Activated CD4-positive, alpha-beta T cell treated with anti-CD3 and anti-CD28 coated beads, Interleukin-2, amount 10 ng/mL, durations not matched to agents 24 days and 14 days (primary cell): ENCODE results near the gene SNRPA1. TPM values are rescaled to one million over a fixed set of nuclear protein-coding genes. Genes with fewer than 3 reads are reported as not detected.

Experiments
- DNase-seq: peaks from one replicate; pipeline ENCODE4 v3.0.0; 2022
- H3K27ac Mint-ChIP-seq: one replicate; pipeline ENCODE4 v1.8.0; 2022; ENCODE audit warnings: mild to moderate bottlenecking, mixed read lengths
- H3K27me3 Mint-ChIP-seq: one replicate; pipeline ENCODE4 v1.8.0; 2022; ENCODE audit warnings: mixed read lengths
- H3K36me3 Mint-ChIP-seq: one replicate; pipeline ENCODE4 v1.8.0; 2022; ENCODE audit warnings: low read depth, mild to moderate bottlenecking, mixed read lengths
- H3K4me1 Mint-ChIP-seq: one replicate; pipeline ENCODE4 v1.8.0; 2021; ENCODE audit warnings: mixed read lengths
- H3K4me3 Mint-ChIP-seq: one replicate; pipeline ENCODE4 v1.8.0; 2022; ENCODE audit warnings: mild to moderate bottlenecking, moderate library complexity, mixed read lengths
- H3K9me3 Mint-ChIP-seq: one replicate; pipeline ENCODE4 v1.8.0; 2021; ENCODE audit warnings: mixed read lengths
- intact Hi-C: fragments of 100-400 bp; cut with micrococcal nuclease; formaldehyde crosslinking; loops from one replicate; pipeline ENCODE4 v1.15.1; 2023
- total RNA-seq: library from RNA; stranded (reverse); gene quantifications from 2 replicates; pipeline ENCODE4 v1.2.3, GENCODE V29; 2022

SNRPA1 gene
- total RNA-seq, 1 donor from 2014 or later: 210 TPM

DNA sequence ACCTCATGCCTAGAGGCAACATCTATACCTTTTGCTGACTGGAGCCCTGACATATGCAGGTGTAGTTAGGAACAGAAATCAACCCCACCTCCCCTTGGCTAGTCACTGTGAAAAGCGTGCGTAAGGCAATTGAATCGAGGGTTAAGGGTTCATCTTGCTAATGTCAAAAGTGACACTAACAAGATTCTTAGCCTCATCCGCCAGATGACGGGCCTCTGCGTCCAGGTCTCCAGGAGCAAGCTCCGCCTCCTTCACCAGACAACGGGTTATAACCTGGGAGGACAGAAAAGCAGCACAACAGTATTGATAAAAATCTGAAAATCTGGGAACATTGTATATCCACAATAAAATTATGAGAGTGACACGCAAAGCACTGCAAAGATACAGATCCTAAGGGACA, 22.5 kb downstream of the SNRPA1 start:
- peaks cover 22% of the 10 kb centered on the region for H3K4me1 Mint-ChIP-seq
- no peak overlapping the region for H3K4me3 Mint-ChIP-seq
- no peaks in the 10 kb centered on the region for H3K9me3 Mint-ChIP-seq
- H3K36me3 Mint-ChIP-seq: peaks cover 53% of the 10 kb centered on the region
- intact Hi-C loops: loop anchor here (10.0 kb wide), 1 partner anchor 928 kb away; the partner anchor contains the start of gene ADAMTS17
- no peak overlapping the region for H3K27ac Mint-ChIP-seq
- no peak for DNase-seq
- H3K27me3 Mint-ChIP-seq: no peaks in the 10 kb centered on the region

DNA sequence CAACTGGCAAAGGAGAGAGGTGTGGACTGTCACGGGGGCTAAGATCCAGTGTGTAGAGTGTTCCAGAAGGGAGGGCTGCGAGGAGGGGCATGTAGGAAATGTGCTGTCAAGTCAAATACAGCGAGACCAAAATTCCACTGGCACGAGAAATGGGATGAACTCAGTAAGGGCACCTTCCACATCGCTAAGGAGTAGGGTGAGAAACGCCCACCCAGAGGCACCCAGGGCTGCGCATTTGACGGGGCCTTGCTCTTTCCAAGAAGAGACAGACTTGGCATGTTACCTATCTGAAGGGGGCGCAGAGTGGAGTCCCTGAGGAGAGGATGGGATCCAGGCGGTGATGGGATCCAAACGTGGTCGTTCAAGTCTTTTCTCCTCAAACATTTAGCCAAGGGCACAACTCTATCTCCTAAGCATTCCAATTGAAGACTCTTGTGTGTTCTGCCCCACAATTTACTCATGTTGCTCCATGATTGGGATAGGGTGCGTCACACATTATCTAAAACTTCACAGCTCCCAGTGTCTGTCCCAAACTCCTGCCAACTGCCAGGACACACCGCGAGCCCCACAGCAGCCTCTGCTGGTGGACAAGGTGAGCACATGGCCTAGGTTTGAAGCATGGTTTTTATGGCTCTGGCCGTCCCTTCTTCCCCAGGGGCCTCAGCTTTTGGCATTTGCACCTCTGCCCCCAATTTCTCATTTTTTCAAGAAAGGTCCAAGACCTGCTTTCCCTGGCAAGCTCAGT, 25.4 kb downstream of the SNRPA1 start:
- Mint-ChIP-seq H3K4me3 (no peak overlapping the region), H3K27me3 (no peaks in the 10 kb centered on the region), H3K9me3 (no peaks in the 10 kb centered on the region), H3K27ac (no peak overlapping the region), H3K4me1 (peaks cover 9% of the 10 kb centered on the region), H3K36me3 (peaks cover 44% of the 10 kb centered on the region)
- DNase-seq: no peak
- intact Hi-C loops: loop anchor here (10.0 kb wide), 1 partner anchor 925 kb away; the partner anchor contains the start of gene ADAMTS17

DNA sequence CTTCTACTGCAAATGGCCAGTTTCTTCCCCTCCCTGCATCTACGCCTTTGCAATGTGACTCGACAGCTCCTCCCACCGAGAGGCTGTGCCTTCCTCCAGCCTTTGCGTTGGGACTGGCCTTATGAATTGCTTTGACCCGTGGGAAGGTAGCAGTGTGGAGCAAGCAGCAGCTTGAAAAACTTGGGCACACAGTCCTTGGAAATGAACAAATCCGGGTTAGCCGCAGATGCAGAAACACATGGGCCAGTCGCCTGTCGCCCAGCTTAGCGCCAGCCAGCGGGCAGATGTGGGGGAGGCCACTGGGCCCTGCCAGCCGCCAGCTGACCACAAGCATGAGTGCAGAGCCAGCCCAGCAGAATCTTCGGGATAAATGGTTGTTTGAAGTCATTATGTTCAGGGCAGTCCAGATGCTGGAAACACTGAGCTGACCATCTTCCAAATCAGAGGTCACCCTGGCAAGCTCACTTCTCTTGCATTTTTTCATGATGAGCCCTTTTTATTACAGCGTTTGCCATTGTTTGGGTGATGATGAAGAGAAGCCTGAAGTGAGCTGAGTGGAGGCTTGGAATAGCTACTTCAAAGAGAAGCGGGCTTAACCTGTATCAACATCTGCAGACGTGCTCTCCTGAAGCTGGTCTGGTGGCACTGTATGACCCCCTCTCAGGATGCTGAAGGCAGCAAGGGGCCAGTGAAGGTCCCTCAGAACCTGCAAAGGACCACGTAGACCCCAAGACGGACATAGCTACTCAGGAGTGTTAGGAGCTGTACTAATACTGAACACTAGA, 27.5 kb downstream of the SNRPA1 start:
- H3K27me3 Mint-ChIP-seq: no peaks in the 10 kb centered on the region
- no peak overlapping the region for H3K27ac Mint-ChIP-seq
- H3K9me3 Mint-ChIP-seq: no peaks in the 10 kb centered on the region
- intact Hi-C loops: no loop called here
- DNase-seq: no peak
- H3K36me3 Mint-ChIP-seq: peaks cover 25% of the 10 kb centered on the region
- H3K4me3 Mint-ChIP-seq: no peak overlapping the region
- peaks cover 7% of the 10 kb centered on the region for H3K4me1 Mint-ChIP-seq

DNA sequence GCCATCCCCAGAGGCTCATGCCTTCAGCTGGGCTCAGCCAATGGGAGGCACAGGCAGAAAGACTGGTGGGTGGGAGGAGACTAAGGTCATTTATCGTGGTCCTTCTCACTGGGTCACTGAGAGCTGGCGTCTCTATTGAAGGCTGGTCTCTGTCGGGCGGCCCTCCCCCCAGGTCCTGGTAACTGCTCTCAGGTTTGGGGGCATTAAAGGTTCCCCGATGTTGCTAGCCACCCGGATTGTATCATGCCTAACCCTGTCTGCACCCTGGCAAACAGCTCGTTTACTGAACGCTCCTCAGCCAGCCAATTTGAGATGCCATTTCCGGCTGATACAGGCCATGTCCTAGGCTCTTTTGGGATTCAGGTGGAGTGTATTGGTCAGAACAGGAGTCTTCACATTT, 28.3 kb downstream of the SNRPA1 start:
- Mint-ChIP-seq H3K4me3 (no peak overlapping the region), H3K36me3 (peaks cover 19% of the 10 kb centered on the region), H3K9me3 (no peaks in the 10 kb centered on the region), H3K27ac (no peak overlapping the region), H3K4me1 (peaks cover 7% of the 10 kb centered on the region), H3K27me3 (peaks cover 4% of the 10 kb centered on the region)
- DNase-seq: no peak
- intact Hi-C loops: no loop called here

DNA sequence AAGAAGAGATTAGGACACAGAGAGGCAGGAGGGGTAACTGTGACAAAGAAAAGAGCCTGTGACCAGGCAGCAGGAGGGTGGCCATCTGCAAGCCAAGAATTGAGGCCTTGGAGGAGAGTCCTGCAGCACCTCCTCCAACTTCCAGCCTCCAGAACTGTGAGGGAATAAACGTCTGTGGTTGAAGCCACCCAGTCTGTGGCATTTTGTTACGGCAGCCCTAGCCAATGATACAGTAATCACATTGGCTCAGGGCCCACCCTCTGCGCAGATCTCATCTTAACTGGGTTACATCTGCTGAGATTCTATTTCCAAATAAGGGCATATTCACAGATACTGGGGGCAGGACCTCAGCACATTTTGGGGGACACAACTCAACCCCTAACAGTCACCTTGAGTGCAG, 29.0 kb downstream of the SNRPA1 start:
- Mint-ChIP-seq H3K36me3 (peaks cover 12% of the 10 kb centered on the region), H3K4me3 (no peak overlapping the region), H3K27me3 (peaks cover 7% of the 10 kb centered on the region), H3K4me1 (peaks cover 4% of the 10 kb centered on the region), H3K9me3 (no peaks in the 10 kb centered on the region), H3K27ac (no peak overlapping the region)
- DNase-seq: no peak
- intact Hi-C loops: no loop called here

DNA sequence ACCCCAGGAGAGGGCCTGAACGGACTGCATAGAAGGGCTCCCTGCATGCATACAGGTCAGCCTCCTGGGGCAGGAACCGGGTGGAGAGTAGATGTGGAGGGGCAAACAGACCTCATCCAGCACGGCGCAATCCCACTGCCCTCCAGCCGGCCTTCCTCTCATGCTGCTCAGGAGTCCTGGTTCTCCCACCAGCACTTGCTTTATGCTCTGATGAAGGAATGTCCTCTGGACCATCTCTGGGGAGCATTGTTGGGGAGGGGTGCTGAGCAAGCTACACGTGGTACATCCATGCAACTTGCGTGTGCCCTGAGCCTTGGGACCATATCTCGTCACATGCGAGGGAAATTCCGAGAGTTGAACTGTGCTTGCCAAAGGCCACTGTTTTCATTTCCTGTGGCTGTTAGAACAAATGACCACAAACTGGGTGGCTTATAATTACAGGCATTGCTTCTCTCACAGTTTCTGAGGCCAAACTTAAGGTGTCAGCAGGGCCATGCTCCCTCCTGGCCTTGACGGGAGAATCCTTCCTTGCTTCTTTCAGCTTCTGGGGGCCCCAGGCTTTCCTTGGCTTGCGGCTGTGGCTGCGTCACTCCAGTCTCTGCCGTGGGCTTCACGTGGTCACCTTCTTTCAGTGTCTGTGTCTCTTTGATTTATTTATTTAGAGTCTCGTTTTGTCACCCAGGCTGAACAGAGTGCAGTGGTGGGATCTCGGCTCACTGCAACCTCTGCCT, 30.0 kb downstream of the SNRPA1 start:
- Mint-ChIP-seq H3K27me3 (peaks cover 7% of the 10 kb centered on the region), H3K4me3 (no peak overlapping the region), H3K27ac (no peak overlapping the region)

DNA sequence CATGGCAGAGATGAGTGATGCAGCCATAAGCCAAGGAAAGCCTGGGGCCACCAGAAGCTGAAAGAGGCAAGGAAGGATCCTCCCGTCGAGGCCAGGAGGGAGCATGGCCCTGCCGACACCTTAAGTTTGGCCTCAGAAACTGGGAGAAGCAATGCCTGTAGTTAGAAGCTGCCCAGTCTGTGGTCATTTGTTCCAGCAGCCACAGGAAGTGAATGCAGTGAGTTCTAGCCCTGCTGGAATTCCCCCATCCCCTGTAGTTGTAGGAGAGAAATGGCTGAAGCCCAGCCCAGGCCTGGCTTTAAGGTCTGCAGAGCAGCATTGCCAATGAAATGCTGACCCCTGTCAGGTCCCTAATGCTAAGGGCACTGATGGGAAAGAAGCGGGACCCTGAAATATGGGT, 31.0 kb downstream of the SNRPA1 start:
- no peak for DNase-seq
- H3K4me1 Mint-ChIP-seq: peaks cover 4% of the 10 kb centered on the region
- peaks cover 2% of the 10 kb centered on the region for H3K36me3 Mint-ChIP-seq
- intact Hi-C loops: no loop called here
- H3K9me3 Mint-ChIP-seq: no peaks in the 10 kb centered on the region
- H3K27ac Mint-ChIP-seq: no peak overlapping the region
- H3K27me3 Mint-ChIP-seq: peaks cover 12% of the 10 kb centered on the region
- H3K4me3 Mint-ChIP-seq: no peak overlapping the region

More for the DNA sequence above, 30.0 kb downstream of the SNRPA1 start:
- peaks cover 7% of the 10 kb centered on the region for H3K36me3 Mint-ChIP-seq
- DNase-seq: no peak
- H3K4me1 Mint-ChIP-seq: peaks cover 4% of the 10 kb centered on the region
- intact Hi-C loops: no loop called here
- no peaks in the 10 kb centered on the region for H3K9me3 Mint-ChIP-seq

DNA sequence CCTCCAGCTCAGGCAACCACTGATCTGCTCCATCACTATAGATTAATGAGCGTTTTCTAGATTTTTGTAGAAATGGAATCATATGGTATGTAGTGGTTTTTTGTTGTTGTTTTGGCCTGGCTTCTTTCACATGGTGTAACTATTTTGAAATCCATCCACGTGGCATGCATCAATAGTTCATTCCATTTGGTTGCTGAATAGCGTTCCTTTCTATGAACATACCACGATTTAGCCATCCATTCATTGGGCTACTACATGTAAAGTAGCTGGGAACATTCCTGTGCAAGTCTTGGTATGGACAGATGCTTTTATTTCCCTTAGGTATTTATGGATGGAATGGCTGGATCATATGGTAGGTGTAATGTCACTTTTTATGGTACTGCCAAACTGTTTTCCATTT, 32.5 kb downstream of the SNRPA1 start:
- Mint-ChIP-seq H3K4me3 (no peak overlapping the region), H3K36me3 (no peaks in the 10 kb centered on the region), H3K27ac (no peak overlapping the region), H3K4me1 (peaks cover 8% of the 10 kb centered on the region), H3K9me3 (no peaks in the 10 kb centered on the region), H3K27me3 (peaks cover 19% of the 10 kb centered on the region)
- no peak for DNase-seq
- intact Hi-C loops: no loop called here

DNA sequence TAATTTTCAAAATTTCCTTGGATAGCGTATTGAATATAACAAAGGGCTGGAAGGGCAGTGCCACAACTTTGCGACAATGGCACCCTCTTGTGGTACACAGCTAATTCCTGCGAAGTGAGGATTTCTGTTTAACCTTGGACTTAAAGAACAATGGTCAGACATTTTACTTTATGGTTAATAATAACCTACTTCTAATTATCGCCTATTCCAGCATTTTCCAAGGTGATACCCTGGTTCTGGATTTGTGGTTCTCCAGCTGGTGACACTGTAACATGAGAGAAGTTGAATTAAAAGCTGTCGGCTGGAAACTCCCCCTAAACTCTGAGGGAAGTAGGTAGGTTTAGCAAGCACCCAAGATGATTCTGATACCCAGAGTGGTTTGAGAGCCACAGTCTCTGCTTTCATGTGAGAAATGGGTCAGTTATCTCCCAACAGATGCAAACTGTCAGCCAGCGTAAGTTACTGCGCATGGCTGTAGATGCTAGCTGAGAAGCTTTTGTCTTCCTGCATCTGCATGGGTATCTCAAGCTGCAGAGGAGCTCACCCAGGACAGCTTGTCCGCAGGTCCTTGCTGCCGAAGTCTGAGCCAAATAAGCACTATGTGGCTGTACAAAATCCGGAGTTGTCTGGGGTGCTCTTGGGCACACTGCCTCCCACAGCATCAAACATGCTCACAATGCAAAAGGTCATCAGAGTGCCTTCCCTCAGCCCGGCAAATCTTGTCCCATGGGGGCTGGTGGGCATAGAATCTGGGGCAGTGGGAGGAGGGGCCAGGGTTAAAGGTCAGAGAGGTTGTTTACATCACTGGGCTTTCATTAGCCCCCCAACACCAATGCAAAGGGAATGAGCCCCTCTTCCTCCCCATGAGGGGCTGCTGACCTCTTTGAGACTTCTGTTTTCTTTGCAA, 36.6 kb downstream of the SNRPA1 start:
- H3K9me3 Mint-ChIP-seq: no peaks in the 10 kb centered on the region
- peak; percentile 87 for DNase-seq
- H3K27ac Mint-ChIP-seq: no peak overlapping the region
- H3K4me1 Mint-ChIP-seq: peaks cover 25% of the 10 kb centered on the region
- intact Hi-C loops: loop anchor here (1.0 to 5.0 kb wide), 4 partner anchors 18 to 341 kb away; partner anchors contain the start of genes LRRK1 and SELENOS
- H3K36me3 Mint-ChIP-seq: no peaks in the 10 kb centered on the region
- no peak overlapping the region for H3K4me3 Mint-ChIP-seq
- H3K27me3 Mint-ChIP-seq: peaks cover 19% of the 10 kb centered on the region

DNA sequence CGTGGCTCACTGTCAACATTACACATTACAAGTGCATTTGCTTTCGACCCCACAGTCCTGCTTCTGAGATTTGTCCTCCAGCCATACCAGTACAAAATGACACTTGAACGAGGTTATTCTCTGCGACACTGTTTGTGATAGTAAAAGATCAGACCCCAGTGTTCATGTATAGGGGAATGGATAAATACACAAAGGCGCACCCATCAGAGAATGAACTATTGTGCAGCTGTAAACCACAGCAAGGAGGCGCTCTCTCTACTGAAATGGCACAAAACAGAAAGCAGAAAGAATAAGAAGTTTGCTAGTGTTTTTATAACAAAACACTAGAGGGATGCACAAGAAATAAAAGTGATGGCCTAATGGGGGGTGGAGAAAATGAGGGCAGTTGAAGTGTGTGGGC, 38.3 kb downstream of the SNRPA1 start:
- intact Hi-C loops: loop anchor here (5.0 kb wide), 1 partner anchor 339 kb away; the partner anchor contains the start of gene LRRK1

DNA sequence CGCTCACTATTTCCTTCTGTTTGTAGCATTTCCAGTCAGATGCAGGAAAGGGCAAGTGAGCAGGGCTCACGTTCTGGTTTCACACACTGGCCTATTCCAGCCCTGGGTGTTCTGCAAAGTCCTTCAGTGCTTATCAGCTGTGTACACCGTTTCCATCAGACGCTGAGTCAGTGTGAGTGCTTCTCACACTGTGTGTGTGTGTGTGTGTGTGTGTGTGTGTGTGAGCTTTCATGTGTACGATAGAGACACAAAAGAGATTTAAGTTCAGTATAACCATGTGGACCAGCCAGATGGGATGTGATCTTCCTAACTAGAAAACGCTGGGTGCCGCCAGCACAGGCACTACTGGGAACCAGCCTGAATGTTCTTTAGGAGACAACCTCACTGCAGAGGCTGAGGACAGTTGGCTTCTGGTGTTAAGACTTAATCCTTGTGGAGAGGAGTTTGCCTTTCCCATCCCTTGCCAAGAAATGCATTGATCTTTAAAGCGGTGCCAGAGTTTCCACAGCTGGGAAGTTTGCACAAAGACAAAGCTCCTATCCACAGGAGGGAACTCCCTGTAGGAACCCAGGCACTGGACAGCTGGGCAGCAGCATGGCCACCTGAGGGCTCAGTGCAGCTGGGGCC, 39.3 kb downstream of the SNRPA1 start:
- H3K36me3 Mint-ChIP-seq: peaks cover 1% of the 10 kb centered on the region
- H3K27ac Mint-ChIP-seq: no peak overlapping the region
- peaks cover 34% of the 10 kb centered on the region for H3K4me1 Mint-ChIP-seq
- no peaks in the 10 kb centered on the region for H3K9me3 Mint-ChIP-seq
- no peak for DNase-seq
- intact Hi-C loops: loop anchor here (5.0 kb wide), 1 partner anchor 338 kb away; the partner anchor contains the start of gene LRRK1
- no peak overlapping the region for H3K4me3 Mint-ChIP-seq
- peaks cover 12% of the 10 kb centered on the region for H3K27me3 Mint-ChIP-seq

More for the DNA sequence above, 38.3 kb downstream of the SNRPA1 start:
- Mint-ChIP-seq H3K9me3 (no peaks in the 10 kb centered on the region), H3K4me1 (peaks cover 34% of the 10 kb centered on the region), H3K27me3 (peaks cover 15% of the 10 kb centered on the region), H3K36me3 (no peaks in the 10 kb centered on the region), H3K4me3 (no peak overlapping the region), H3K27ac (no peak overlapping the region)
- DNase-seq: peak; percentile 75

DNA sequence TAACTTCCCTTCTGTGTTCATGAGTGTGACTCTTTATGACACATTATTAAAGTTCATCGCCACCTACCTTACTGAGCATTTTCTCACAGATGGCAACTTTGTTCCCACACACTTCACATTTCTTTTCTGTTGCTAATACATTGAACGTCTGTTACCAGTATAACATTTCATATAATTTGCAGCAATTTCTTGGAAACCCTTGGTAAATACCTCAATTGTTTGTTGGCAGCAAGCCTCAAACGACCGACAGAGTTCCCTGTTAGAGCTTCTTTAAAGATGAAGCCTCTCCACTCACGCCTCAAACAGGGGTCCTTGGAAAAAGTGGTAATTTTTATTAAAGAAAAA, 40.0 kb downstream of the SNRPA1 start:
- Mint-ChIP-seq H3K4me1 (peaks cover 38% of the 10 kb centered on the region), H3K27ac (no peak overlapping the region), H3K9me3 (no peaks in the 10 kb centered on the region), H3K36me3 (peaks cover 8% of the 10 kb centered on the region), H3K27me3 (peaks cover 12% of the 10 kb centered on the region), H3K4me3 (no peak overlapping the region)
- DNase-seq: no peak
- intact Hi-C loops: loop anchor here (5.0 kb wide), 1 partner anchor 338 kb away; the partner anchor contains the start of gene LRRK1
